Transverse colon (tissue), 4 donors: ENCODE results near the gene COQ8B.

Source experiments
- POLR2A ChIP-seq: fragments of 450-650 bp; IDR thresholded peaks from one replicate; pipeline ENCODE4 v1.6.1; 2016; ENCODE audit warnings: antibody characterized with exemption, mild to moderate bottlenecking, moderate library complexity
- POLR2AphosphoS5 ChIP-seq, 3 donors: sonication (generic); formaldehyde crosslinking; IDR thresholded peaks; one replicate each; pipeline ENCODE4 v1.6.1; 2016; ENCODE audit warnings: antibody characterized with exemption in 3 of 3
- TF ChIP-seq, protein P1 (sequence below), 5 experiments: fragments of 200-600 bp in 3 of 5; fragments of 450-650 bp in 2 of 5; sonication (generic) in 3 of 5; IDR thresholded peaks; 1 replicate in 2 of 5; 2 replicates in 3 of 5; pipeline ENCODE4 v1.5.1; 2016 to 2017; ENCODE audit warnings: antibody characterized with exemption in 5 of 5, inconsistent platforms in 3 of 5, mild to moderate bottlenecking in 2 of 5, moderate library complexity in 1 of 5

DNA sequence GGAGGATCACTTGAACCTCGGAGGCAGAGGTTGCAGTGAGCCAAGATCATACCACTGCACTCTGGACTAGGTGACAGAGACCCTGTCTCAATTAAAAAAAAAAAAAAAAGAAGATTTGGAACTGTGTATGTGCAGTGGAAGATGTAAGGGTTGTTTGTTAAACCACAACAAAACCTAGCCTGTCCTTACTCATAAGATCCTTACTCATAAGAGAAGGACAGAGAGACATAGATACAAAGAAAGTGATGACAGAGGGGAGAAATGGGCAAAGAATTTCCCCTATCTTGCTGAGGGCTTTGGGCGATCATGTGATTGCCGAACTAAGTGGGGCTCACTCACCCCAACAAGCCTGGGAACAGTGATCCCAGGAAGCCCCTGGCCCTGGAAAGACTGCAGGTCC lies 8.2 kb upstream of the COQ8B start:
- TF ChIP-seq POLR2AphosphoS5 (IDR thresholded peaks at IDR 0.05) (no peak), POLR2A (no peak)
- TF ChIP-seq, protein P1, sequence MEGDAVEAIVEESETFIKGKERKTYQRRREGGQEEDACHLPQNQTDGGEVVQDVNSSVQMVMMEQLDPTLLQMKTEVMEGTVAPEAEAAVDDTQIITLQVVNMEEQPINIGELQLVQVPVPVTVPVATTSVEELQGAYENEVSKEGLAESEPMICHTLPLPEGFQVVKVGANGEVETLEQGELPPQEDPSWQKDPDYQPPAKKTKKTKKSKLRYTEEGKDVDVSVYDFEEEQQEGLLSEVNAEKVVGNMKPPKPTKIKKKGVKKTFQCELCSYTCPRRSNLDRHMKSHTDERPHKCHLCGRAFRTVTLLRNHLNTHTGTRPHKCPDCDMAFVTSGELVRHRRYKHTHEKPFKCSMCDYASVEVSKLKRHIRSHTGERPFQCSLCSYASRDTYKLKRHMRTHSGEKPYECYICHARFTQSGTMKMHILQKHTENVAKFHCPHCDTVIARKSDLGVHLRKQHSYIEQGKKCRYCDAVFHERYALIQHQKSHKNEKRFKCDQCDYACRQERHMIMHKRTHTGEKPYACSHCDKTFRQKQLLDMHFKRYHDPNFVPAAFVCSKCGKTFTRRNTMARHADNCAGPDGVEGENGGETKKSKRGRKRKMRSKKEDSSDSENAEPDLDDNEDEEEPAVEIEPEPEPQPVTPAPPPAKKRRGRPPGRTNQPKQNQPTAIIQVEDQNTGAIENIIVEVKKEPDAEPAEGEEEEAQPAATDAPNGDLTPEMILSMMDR (IDR thresholded peaks at IDR 0.05) = no peak
